Tibial nerve (tissue), 4 donors: ENCODE measurements around the gene PPP2R5D. TPM values are rescaled to one million over a fixed set of nuclear protein-coding genes. Genes with fewer than 3 reads are reported as not detected.

Experiments used
- DNase-seq, 2 donors: peaks; one replicate each; pipeline ENCODE4 v3.0.0-alpha.2; 2019; ENCODE audit warnings: low spot score in 2 of 2
- H3K27ac ChIP-seq, 4 donors: fragments of 200-600 bp; sonication (generic) in 3 of 4; one replicate each; pipeline ENCODE4 v1.5.1; 2017 to 2019; ENCODE audit warnings: mild to moderate bottlenecking in 1 of 4
- H3K27me3 ChIP-seq, 2 donors: fragments of 200-600 bp; sonication (generic) in 1 of 2; one replicate each; pipeline versions ENCODE4 v1.5.1 to v1.6.0; 2017 to 2019
- H3K36me3 ChIP-seq, 3 donors: fragments of 200-600 bp; sonication (generic); one replicate each; pipeline ENCODE4 v1.5.1; 2018 to 2019
- H3K4me1 ChIP-seq, 4 donors: fragments of 200-600 bp; sonication (generic) in 3 of 4; one replicate each; pipeline ENCODE4 v1.5.1; 2017 to 2019
- H3K4me3 ChIP-seq, 4 donors: fragments of 200-600 bp; sonication (generic) in 3 of 4; one replicate each; pipeline ENCODE4 v1.5.1; 2017 to 2019; ENCODE audit warnings: mild to moderate bottlenecking in 1 of 4, moderate library complexity in 1 of 4
- H3K9me3 ChIP-seq, 4 donors: fragments of 200-600 bp; sonication (generic) in 3 of 4; one replicate each; pipeline ENCODE4 v1.5.1; 2017 to 2019
- EP300 ChIP-seq, 2 donors: sonication (generic); formaldehyde crosslinking; IDR thresholded peaks; one replicate each; pipeline ENCODE4 v1.6.1; 2017; ENCODE audit warnings: antibody characterized with exemption in 2 of 2, mild to moderate bottlenecking in 1 of 2
- POLR2A ChIP-seq, 2 donors: fragments of 450-650 bp; IDR thresholded peaks; one replicate each; pipeline ENCODE4 v1.6.1; 2017; ENCODE audit warnings: antibody characterized with exemption in 2 of 2, mild to moderate bottlenecking in 2 of 2, moderate library complexity in 2 of 2
- WGBS, 2 donors: methylation state at CpG; one replicate each; pipeline ENCODE4 v1.1.5; 2018; 5-methylcytosine and 5-hydroxymethylcytosine counted together
- total RNA-seq, 4 donors: library from RNA; depleted of rRNA; stranded (reverse); fragments of >200 nt; gene quantifications; one replicate each; pipeline ENCODE4 v1.1.0, GENCODE V29; 2016
- TF ChIP-seq, protein P1 (sequence below), 5 experiments: fragments of 200-600 bp in 3 of 5; fragments of 450-650 bp in 2 of 5; sonication (generic) in 3 of 5; IDR thresholded peaks; one replicate each; pipeline ENCODE4 v1.5.1; 2016 to 2019; ENCODE audit warnings: antibody characterized with exemption in 5 of 5, mild to moderate bottlenecking in 3 of 5, moderate library complexity in 2 of 5

The PPP2R5D gene
- total RNA-seq, 4 donors from 2014 or later: 25.8 to 54.6 (median 48.3) TPM

DNA sequence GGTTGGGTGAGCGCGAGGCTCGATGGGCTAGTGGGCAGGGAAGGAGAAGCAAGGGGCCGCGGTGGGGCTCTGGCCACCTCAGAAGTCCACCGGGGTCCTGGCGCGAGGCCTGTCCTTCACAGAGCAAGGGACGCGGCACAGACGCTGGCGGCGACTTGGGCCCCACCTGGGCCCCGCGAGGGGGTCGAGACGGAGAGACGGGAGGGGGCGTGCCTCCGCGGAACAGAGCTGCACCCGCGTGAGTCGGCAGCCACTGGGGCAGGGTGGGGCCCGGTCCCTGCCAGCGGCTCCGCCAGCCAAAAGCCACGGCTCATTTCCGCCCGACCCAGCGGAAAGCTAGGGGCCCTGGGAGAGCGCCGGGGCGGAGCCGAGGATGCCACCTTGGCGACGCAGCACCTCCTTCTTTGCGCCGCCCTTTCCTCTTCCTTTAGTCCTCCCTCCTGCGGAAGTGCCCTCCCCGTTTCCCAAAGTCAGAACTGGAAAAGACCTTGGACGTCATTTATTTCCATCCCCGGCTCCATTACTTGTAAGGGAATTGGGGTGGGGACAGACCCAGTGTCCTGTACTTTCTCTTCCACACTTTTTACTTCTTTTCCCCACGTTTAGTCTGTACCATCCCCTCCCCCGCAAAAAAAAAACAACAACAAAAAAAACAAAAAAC lies 69.3 kb downstream of the PPP2R5D start, which contains the start of gene CUL7:
TSS of gene CUL7 (minus strand) at position 307 of the 661 bp plus-strand sequence. CDS start 1,063 bp downstream, outside the sequence.
- peak within 1 kb of the TSS; percentile 69 to 79 (median 74) for H3K4me3 ChIP-seq
- H3K27ac ChIP-seq: peak within 1 kb of the TSS; percentile 82 to 95 (median 94)
- WGBS, 2 donors: 1 to 2% methylated on average over 26 to 39 of the region's 45 CpGs
- peaks cover 0 to 59% (median 0%) of the 10 kb centered on the region in 3 donors for H3K36me3 ChIP-seq
- H3K9me3 ChIP-seq: no peaks in the 10 kb centered on the region
- TF ChIP-seq POLR2A (IDR thresholded peaks at IDR 0.05) (peak; percentile 74 to 77), EP300 (IDR thresholded peaks at IDR 0.05) (peak; percentile 77 to 91)
- TF ChIP-seq, protein P1, sequence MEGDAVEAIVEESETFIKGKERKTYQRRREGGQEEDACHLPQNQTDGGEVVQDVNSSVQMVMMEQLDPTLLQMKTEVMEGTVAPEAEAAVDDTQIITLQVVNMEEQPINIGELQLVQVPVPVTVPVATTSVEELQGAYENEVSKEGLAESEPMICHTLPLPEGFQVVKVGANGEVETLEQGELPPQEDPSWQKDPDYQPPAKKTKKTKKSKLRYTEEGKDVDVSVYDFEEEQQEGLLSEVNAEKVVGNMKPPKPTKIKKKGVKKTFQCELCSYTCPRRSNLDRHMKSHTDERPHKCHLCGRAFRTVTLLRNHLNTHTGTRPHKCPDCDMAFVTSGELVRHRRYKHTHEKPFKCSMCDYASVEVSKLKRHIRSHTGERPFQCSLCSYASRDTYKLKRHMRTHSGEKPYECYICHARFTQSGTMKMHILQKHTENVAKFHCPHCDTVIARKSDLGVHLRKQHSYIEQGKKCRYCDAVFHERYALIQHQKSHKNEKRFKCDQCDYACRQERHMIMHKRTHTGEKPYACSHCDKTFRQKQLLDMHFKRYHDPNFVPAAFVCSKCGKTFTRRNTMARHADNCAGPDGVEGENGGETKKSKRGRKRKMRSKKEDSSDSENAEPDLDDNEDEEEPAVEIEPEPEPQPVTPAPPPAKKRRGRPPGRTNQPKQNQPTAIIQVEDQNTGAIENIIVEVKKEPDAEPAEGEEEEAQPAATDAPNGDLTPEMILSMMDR (IDR thresholded peaks at IDR 0.05): peak in 1 of 5 experiments; percentile 24
- H3K4me1 ChIP-seq: peaks cover 0 to 54% (median 22%) of the 10 kb centered on the region in 4 donors
- H3K27me3 ChIP-seq: no peaks in the 10 kb centered on the region
- peak; percentile 86 to 87 for DNase-seq

DNA sequence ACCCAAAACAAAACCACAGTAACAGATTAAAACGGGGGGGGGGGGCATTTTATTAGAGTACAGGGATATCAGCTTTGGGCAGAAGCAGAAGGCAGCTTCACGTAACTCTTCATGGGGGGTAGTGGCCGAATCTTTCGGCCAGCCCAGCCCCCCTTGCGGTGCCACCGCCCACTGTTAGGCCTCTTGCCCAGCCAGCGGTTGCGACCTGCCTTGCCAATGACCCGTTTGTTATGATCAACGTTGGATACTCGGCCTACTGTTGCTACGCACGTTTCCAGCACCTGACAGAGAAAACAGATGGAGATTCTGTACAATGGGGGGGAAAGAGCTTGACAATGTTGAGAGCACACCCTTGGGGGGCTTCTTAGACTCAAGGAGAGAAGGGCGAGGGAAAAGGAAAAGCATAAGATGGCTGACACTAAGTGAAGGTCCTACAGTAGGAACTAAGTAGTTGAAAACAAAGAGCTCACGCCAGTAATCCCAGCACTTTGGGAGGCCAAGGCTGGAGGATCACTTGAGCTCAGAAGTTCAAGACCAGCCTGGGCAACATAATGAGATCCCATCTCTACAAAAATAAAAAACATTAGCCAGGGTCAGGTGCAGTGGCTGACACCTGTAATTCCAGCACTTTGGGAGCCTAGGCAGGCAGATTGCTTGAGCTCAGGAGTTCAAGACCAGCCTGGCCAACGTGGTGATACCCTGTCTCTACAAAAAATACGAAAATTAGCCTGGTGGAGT lies 70.0 kb downstream of the PPP2R5D start:
- Histone ChIP-seq H3K27ac (peak overlapping the region; percentile 82 to 95 (median 94)), H3K4me1 (peaks cover 0 to 55% (median 23%) of the 10 kb centered on the region in 4 donors), H3K9me3 (no peaks in the 10 kb centered on the region), H3K27me3 (no peaks in the 10 kb centered on the region), H3K4me3 (peak overlapping the region; percentile 69 to 79 (median 74)), H3K36me3 (peaks cover 0 to 52% (median 0%) of the 10 kb centered on the region in 3 donors)
- no peak for DNase-seq
- TF ChIP-seq, protein P1 (IDR thresholded peaks at IDR 0.05): no peak
- no peak for TF ChIP-seq POLR2A (IDR thresholded peaks at IDR 0.05)
- TF ChIP-seq EP300 (IDR thresholded peaks at IDR 0.05): no peak
- WGBS, 2 donors: 50 to 59% methylated on average over 17 of the region's 17 CpGs

DNA sequence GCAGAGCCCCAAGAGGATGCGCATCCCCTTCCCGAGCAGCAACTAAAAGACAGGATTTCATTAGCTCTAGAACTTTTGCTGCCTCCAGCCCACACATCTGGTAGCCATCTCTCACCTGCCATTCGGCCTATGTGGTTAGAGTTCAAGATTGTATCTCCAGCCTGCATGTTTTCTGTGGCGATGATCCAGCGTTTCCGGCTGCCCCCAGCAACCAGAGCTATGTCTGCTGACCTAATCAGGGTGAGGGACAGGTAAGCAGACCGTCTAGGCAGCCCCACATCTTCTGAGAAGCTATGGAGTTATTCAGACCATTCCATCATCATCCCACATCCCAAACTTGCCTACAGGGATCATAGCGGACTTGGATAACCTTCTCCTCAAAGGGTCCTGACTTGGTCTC lies 71.6 kb downstream of the PPP2R5D start:
- WGBS, 2 donors: 82 to 83% methylated on average over 7 to 8 of the region's 8 CpGs
- no peak overlapping the region for H3K4me3 ChIP-seq
- no peaks in the 10 kb centered on the region for H3K9me3 ChIP-seq
- no peak overlapping the region for H3K27ac ChIP-seq
- H3K4me1 ChIP-seq: peaks cover 0 to 61% (median 35%) of the 10 kb centered on the region in 4 donors
- TF ChIP-seq EP300 (IDR thresholded peaks at IDR 0.05) (no peak), POLR2A (IDR thresholded peaks at IDR 0.05) (no peak)
- TF ChIP-seq, protein P1 (IDR thresholded peaks at IDR 0.05): no peak
- DNase-seq: no peak
- H3K36me3 ChIP-seq: peaks cover 0 to 36% (median 0%) of the 10 kb centered on the region in 3 donors
- no peaks in the 10 kb centered on the region for H3K27me3 ChIP-seq

DNA sequence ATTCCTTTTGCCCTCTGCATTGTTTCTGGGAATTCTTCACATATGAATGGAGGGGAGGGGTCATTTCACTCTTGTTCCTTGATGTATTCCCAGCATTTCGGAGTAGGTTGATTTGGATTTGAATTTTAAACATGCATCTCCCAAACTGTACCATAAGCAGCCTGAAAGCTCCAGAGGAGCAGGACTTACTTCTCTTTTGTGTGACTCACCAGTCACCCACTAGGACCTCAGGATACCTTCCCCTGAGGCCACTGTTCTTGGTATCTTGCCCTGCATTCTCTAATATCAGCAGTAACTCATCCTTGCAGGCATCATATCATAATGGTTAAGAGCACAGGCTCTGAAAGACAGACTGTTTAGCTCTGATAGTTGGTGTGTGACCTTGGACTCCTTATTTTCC lies 74.2 kb downstream of the PPP2R5D start:
- H3K4me3 ChIP-seq: peak overlapping the region; percentile 54 to 97 (median 68)
- H3K36me3 ChIP-seq: peaks cover 0 to 50% (median 0%) of the 10 kb centered on the region in 3 donors
- TF ChIP-seq POLR2A (IDR thresholded peaks at IDR 0.05) (no peak), EP300 (IDR thresholded peaks at IDR 0.05) (no peak)
- TF ChIP-seq, protein P1 (IDR thresholded peaks at IDR 0.05): no peak
- H3K27me3 ChIP-seq: no peaks in the 10 kb centered on the region
- H3K27ac ChIP-seq: peak overlapping the region; percentile 75 to 95 (median 90)
- H3K4me1 ChIP-seq: peaks cover 0 to 47% (median 32%) of the 10 kb centered on the region in 4 donors
- WGBS, 2 donors: 73 to 74% methylated on average over 1 of the region's 1 CpG
- no peak for DNase-seq
- no peaks in the 10 kb centered on the region for H3K9me3 ChIP-seq
